ENCODE measurements around the gene RFX5.
A peak's percentile ranks its signal among the peaks of the same experiment; 100 is the strongest.

- TF ChIP-seq PHTF2 (CRISPR knock-in tag; IDR thresholded peaks at IDR 0.05) (no peak), CTCF (IDR thresholded peaks at IDR 0.05 in 2 of 3, conservative IDR thresholded peaks at IDR 0.05 in 1 of 3; ENCODE audit: insufficient read depth in 2 of 3, low read depth in 1 of 3, low read length in 3 of 3) (no peak), PML (IDR thresholded peaks at IDR 0.05; ENCODE audit: low read length) (peak; percentile 48; the same call in 1 of the 2 replicates), PCBP1 (IDR thresholded peaks at IDR 0.05; ENCODE audit: low read depth, low read length, poor library complexity, severe bottlenecking) (no peak), EZH2 (IDR thresholded peaks at IDR 0.05; ENCODE audit: borderline replicate concordance, low read depth, low read length) (no peak), RAD21 (CRISPR knock-in tag; conservative IDR thresholded peaks at IDR 0.05 in 1 of 2, IDR thresholded peaks at IDR 0.05 in 1 of 2) (no peak), ZNF79 (CRISPR knock-in tag; IDR thresholded peaks at IDR 0.05; ENCODE audit: low read depth) (no peak), ETV5 (CRISPR knock-in tag; IDR thresholded peaks at IDR 0.05; ENCODE audit: low read depth) (no peak), HCFC1 (IDR thresholded peaks at IDR 0.05; ENCODE audit: low read depth, low read length) (peak; percentile 32; the same call in 1 of the 2 replicates), HDAC3 (IDR thresholded peaks at IDR 0.05; ENCODE audit: borderline replicate concordance, partially characterized antibody) (peak; percentile 43), SAP30 (IDR thresholded peaks at IDR 0.05; ENCODE audit: borderline replicate concordance, insufficient read depth, low read depth, low read length, poor library complexity, severe bottlenecking) (no peak), CC2D1A (IDR thresholded peaks at IDR 0.05) (no peak; the same call in 1 of the 2 replicates), MXI1 (IDR thresholded peaks at IDR 0.05; ENCODE audit: low read depth, low read length) (0 out of 2 replicates have a peak, but pooled peaks have one; percentile 14), ZNF133 (CRISPR knock-in tag; IDR thresholded peaks at IDR 0.05) (no peak)
Observed at GRCh38 chr1:151346769-151347522, at the start of gene RFX5.

All from K562 (cell line).